Dendritic cell treated with granulocyte-macrophage colony-stimulating factor and Interleukin-4, amounts not matched to agents 40 ng/mL and 50 ng/mL, for 4 days (primary cell): ENCODE data around the gene ZNF563.
"Not testable (repeated sequence)": the region's sequence is repeated elsewhere in the genome, so short reads cannot be mapped to it uniquely, and the experiment has no call there.

Source experiments
- H3K27ac Mint-ChIP-seq: one replicate; pipeline ENCODE4 v1.8.0; 2022; ENCODE audit warnings: mild to moderate bottlenecking, mixed read lengths
- H3K27me3 Mint-ChIP-seq: one replicate; pipeline ENCODE4 v1.8.0; 2022; ENCODE audit warnings: mild to moderate bottlenecking, mixed read lengths
- H3K36me3 Mint-ChIP-seq: one replicate; pipeline ENCODE4 v1.8.0; 2022; ENCODE audit warnings: low read depth, mixed read lengths
- H3K4me1 Mint-ChIP-seq: one replicate; pipeline ENCODE4 v1.8.0; 2022; ENCODE audit warnings: low read depth, mixed read lengths
- H3K4me3 Mint-ChIP-seq: one replicate; pipeline ENCODE4 v1.8.0; 2022; ENCODE audit warnings: mild to moderate bottlenecking, moderate library complexity, mixed read lengths
- H3K9me3 Mint-ChIP-seq: one replicate; pipeline ENCODE4 v1.8.0; 2022; ENCODE audit warnings: mixed read lengths
- intact Hi-C: fragments of 100-400 bp; cut with micrococcal nuclease; formaldehyde crosslinking; loops from one replicate; pipeline ENCODE4 v1.15.0; 2022

Gene ZNF563

GRCh38 chr19:12333162-12334159 lies at the start of gene ZNF563:
ZNF563 (minus strand) TSS chr19:12333633; CDS start chr19:12333482, 151 bp downstream.
- Mint-ChIP-seq H3K36me3 (peaks cover 12% of the 10 kb centered on the region), H3K4me1 (peaks cover 26% of the 10 kb centered on the region), H3K4me3 (peak within 1 kb of the TSS; percentile 98), H3K27me3 (no peaks in the 10 kb centered on the region), H3K9me3 (no peaks in the 10 kb centered on the region), H3K27ac (peak within 1 kb of the TSS; percentile 96)
- intact Hi-C loops: loop anchor here (1.0 to 5.0 kb wide), 3 partner anchors 32 to 67 kb away; partner anchors contain the start of genes ZNF44, ZNF442 and ZNF799

GRCh38 chr19:12380444-12380737 lies 47.0 kb upstream of the ZNF563 start:
- H3K9me3 Mint-ChIP-seq: peaks cover 84% of the 10 kb centered on the region

GRCh38 chr19:12379732-12380443 lies 46.5 kb upstream of the ZNF563 start:
- H3K27me3 Mint-ChIP-seq: no peaks in the 10 kb centered on the region
- peaks cover 41% of the 10 kb centered on the region for H3K36me3 Mint-ChIP-seq
- H3K9me3 Mint-ChIP-seq: peaks cover 89% of the 10 kb centered on the region
- intact Hi-C loops: no loop called here
- H3K27ac Mint-ChIP-seq: no peak overlapping the region
- H3K4me3 Mint-ChIP-seq: no peak overlapping the region
- H3K4me1 Mint-ChIP-seq: no peaks in the 10 kb centered on the region

More at GRCh38 chr19:12380444-12380737, 47.0 kb upstream of the ZNF563 start:
- no peak overlapping the region for H3K27ac Mint-ChIP-seq
- peaks cover 41% of the 10 kb centered on the region for H3K36me3 Mint-ChIP-seq
- H3K27me3 Mint-ChIP-seq: no peaks in the 10 kb centered on the region
- intact Hi-C loops: no loop called here
- no peaks in the 10 kb centered on the region for H3K4me1 Mint-ChIP-seq
- H3K4me3 Mint-ChIP-seq: no peak overlapping the region

GRCh38 chr19:12374026-12374425 lies 40.6 kb upstream of the ZNF563 start:
- peaks cover 2% of the 10 kb centered on the region for H3K4me1 Mint-ChIP-seq
- peaks cover 55% of the 10 kb centered on the region for H3K9me3 Mint-ChIP-seq
- no peaks in the 10 kb centered on the region for H3K36me3 Mint-ChIP-seq
- intact Hi-C loops: no loop called here
- no peaks in the 10 kb centered on the region for H3K27me3 Mint-ChIP-seq
- no peak overlapping the region for H3K27ac Mint-ChIP-seq
- H3K4me3 Mint-ChIP-seq: no peak overlapping the region

- H3K9me3 Mint-ChIP-seq: peaks cover 31% of the 10 kb centered on the region
- peak within 1 kb of the TSS; percentile 91 for H3K27ac Mint-ChIP-seq
- H3K27me3 Mint-ChIP-seq: peaks cover 14% of the 10 kb centered on the region
- peaks cover 16% of the 10 kb centered on the region for H3K36me3 Mint-ChIP-seq
- H3K4me3 Mint-ChIP-seq: peak within 1 kb of the TSS; percentile 96
- intact Hi-C loops: loop anchor here (1.0 to 2.0 kb wide), 3 partner anchors 32 to 71 kb away; partner anchors contain the start of genes ZNF44, ZNF563 and ZNF799
- H3K4me1 Mint-ChIP-seq: peaks cover 32% of the 10 kb centered on the region
Measured at GRCh38 chr19:12365236-12366162, 32.1 kb upstream of the ZNF563 start, which contains the start of gene ZNF442. ZNF442 (minus strand) TSS chr19:12365683; CDS start chr19:12363631, 2,052 bp downstream.

GRCh38 chr19:12364391-12365235 lies 31.2 kb upstream of the ZNF563 start:
- Mint-ChIP-seq H3K27ac (peak overlapping the region; percentile 91), H3K4me1 (peaks cover 32% of the 10 kb centered on the region), H3K36me3 (peaks cover 16% of the 10 kb centered on the region), H3K27me3 (peaks cover 14% of the 10 kb centered on the region), H3K9me3 (peaks cover 34% of the 10 kb centered on the region), H3K4me3 (peak overlapping the region; percentile 96)
- intact Hi-C loops: loop anchor here (1.0 to 2.0 kb wide), 3 partner anchors 31 to 70 kb away; partner anchors contain the start of genes ZNF44, ZNF563 and ZNF799

- Mint-ChIP-seq H3K36me3 (peaks cover 16% of the 10 kb centered on the region), H3K27me3 (peaks cover 14% of the 10 kb centered on the region), H3K9me3 (peaks cover 49% of the 10 kb centered on the region), H3K4me1 (peaks cover 23% of the 10 kb centered on the region)
- intact Hi-C loops, H3K27ac Mint-ChIP-seq, H3K4me3 Mint-ChIP-seq: not testable (repeated sequence)
Measured at GRCh38 chr19:12362236-12362635, 28.8 kb upstream of the ZNF563 start.

- Mint-ChIP-seq H3K27ac (no peak overlapping the region), H3K4me3 (no peak overlapping the region), H3K9me3 (peaks cover 88% of the 10 kb centered on the region), H3K4me1 (no peaks in the 10 kb centered on the region), H3K27me3 (no peaks in the 10 kb centered on the region), H3K36me3 (peaks cover 21% of the 10 kb centered on the region)
- intact Hi-C loops: no loop called here
Measured at GRCh38 chr19:12353375-12353774, 19.9 kb upstream of the ZNF563 start.

GRCh38 chr19:12350890-12351197 lies 17.4 kb upstream of the ZNF563 start:
- no peak overlapping the region for H3K27ac Mint-ChIP-seq
- peaks cover 21% of the 10 kb centered on the region for H3K36me3 Mint-ChIP-seq
- peaks cover 90% of the 10 kb centered on the region for H3K9me3 Mint-ChIP-seq
- H3K27me3 Mint-ChIP-seq: no peaks in the 10 kb centered on the region
- intact Hi-C loops: no loop called here
- H3K4me1 Mint-ChIP-seq: no peaks in the 10 kb centered on the region
- H3K4me3 Mint-ChIP-seq: no peak overlapping the region

GRCh38 chr19:12350185-12350889 lies 16.9 kb upstream of the ZNF563 start:
- H3K36me3 Mint-ChIP-seq: peaks cover 21% of the 10 kb centered on the region
- intact Hi-C loops: no loop called here
- H3K27ac Mint-ChIP-seq: no peak overlapping the region
- H3K4me3 Mint-ChIP-seq: no peak overlapping the region
- H3K27me3 Mint-ChIP-seq: no peaks in the 10 kb centered on the region
- H3K9me3 Mint-ChIP-seq: peaks cover 91% of the 10 kb centered on the region
- H3K4me1 Mint-ChIP-seq: no peaks in the 10 kb centered on the region

GRCh38 chr19:12346896-12347295 lies 13.5 kb upstream of the ZNF563 start:
- H3K4me1 Mint-ChIP-seq: no peaks in the 10 kb centered on the region
- no peaks in the 10 kb centered on the region for H3K27me3 Mint-ChIP-seq
- intact Hi-C loops: no loop called here
- peaks cover 78% of the 10 kb centered on the region for H3K9me3 Mint-ChIP-seq
- H3K36me3 Mint-ChIP-seq: peaks cover 17% of the 10 kb centered on the region
- no peak overlapping the region for H3K4me3 Mint-ChIP-seq
- no peak overlapping the region for H3K27ac Mint-ChIP-seq

GRCh38 chr19:12345197-12345596 lies 11.8 kb upstream of the ZNF563 start:
- intact Hi-C loops: no loop called here
- H3K36me3 Mint-ChIP-seq: peaks cover under 1% of the 10 kb centered on the region
- H3K4me3 Mint-ChIP-seq: no peak overlapping the region
- H3K9me3 Mint-ChIP-seq: peaks cover 78% of the 10 kb centered on the region
- no peak overlapping the region for H3K27ac Mint-ChIP-seq
- H3K4me1 Mint-ChIP-seq: no peaks in the 10 kb centered on the region
- H3K27me3 Mint-ChIP-seq: no peaks in the 10 kb centered on the region
